ENCODE results near the gene PHC2. TPM values are rescaled to one million over a fixed set of nuclear protein-coding genes. Genes with fewer than 3 reads are reported as not detected.

PHC2 gene
- total RNA-seq, 1 donor from 2014 or later = 105 TPM

DNA sequence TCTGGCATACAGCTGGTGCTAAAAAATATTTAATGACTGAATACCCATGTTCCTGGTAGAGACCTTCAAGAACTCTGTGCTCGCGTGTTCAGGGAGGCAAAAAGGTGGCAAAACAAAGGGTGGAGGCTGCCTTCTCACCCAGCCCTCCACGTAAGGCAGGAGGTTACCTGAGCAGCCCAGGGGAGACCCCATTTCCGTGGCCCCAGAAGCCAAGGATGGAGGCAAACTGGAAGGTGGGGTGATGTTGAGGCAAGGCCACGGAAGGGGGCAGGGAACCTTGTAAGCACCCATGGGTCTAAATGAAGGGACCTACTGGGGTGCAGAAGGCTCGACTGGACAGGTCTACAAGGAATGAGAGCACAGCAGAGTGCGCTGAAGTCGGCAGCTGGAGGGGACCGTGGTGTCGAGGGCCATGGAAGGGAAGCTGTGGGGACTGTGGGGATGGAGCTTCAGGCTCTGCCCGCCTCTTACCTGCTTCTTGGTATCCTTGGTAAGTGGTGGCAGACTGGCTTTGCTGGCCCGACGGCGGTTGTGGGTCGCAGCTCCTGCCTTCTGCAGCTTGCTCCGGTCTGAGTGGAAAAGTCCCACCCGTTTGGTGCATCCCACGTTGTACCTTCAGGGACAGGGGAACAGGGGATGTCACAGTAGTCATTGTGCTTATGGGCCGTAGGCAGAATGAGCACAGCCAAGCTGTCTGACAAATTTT lies 101.1 kb downstream of the PHC2 start:
- intact Hi-C loops (cut with DNase I) = no loop called here
- Histone ChIP-seq H3K27me3 (ENCODE audit: low read depth) (no peaks in the 10 kb centered on the region), H3K36me3 (peaks cover 100% of the 10 kb centered on the region), H3K27ac (no peak overlapping the region), H3K9me3 (no peaks in the 10 kb centered on the region), H3K4me1 (peaks cover 69% of the 10 kb centered on the region), H3K4me3 (no peak overlapping the region)
- DNase-seq (peak; percentile 28), ATAC-seq (no peak)
- TF ChIP-seq, protein P1, sequence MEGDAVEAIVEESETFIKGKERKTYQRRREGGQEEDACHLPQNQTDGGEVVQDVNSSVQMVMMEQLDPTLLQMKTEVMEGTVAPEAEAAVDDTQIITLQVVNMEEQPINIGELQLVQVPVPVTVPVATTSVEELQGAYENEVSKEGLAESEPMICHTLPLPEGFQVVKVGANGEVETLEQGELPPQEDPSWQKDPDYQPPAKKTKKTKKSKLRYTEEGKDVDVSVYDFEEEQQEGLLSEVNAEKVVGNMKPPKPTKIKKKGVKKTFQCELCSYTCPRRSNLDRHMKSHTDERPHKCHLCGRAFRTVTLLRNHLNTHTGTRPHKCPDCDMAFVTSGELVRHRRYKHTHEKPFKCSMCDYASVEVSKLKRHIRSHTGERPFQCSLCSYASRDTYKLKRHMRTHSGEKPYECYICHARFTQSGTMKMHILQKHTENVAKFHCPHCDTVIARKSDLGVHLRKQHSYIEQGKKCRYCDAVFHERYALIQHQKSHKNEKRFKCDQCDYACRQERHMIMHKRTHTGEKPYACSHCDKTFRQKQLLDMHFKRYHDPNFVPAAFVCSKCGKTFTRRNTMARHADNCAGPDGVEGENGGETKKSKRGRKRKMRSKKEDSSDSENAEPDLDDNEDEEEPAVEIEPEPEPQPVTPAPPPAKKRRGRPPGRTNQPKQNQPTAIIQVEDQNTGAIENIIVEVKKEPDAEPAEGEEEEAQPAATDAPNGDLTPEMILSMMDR (IDR thresholded peaks at IDR 0.05) = no peak

DNA sequence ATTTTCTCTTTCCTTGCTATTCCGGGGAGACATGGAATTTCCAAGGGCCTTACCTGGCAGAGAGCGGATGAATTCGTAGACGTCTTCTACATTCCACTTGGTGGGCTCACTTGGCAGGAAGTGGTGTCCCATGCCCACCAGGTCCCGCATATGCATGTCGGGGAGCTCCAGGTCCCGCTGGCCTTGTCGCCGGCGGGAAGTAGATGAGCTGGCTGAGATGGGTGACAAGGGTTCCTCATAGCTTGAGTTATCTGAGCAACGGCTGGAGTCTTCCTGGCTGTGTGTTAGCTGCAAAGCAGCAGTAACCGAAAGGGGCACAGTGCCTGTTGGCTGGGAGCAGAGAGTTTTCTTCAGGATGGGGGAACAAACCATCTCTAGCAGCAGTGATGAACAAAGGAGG lies 102.1 kb downstream of the PHC2 start:
- H3K27ac ChIP-seq = peak overlapping the region; percentile 10
- intact Hi-C loops (cut with DNase I) = no loop called here
- H3K4me1 ChIP-seq = peaks cover 60% of the 10 kb centered on the region
- no peaks in the 10 kb centered on the region for H3K9me3 ChIP-seq
- TF ChIP-seq, protein P1 (IDR thresholded peaks at IDR 0.05) = no peak
- peaks cover 100% of the 10 kb centered on the region for H3K36me3 ChIP-seq
- H3K4me3 ChIP-seq = no peak overlapping the region
- no peaks in the 10 kb centered on the region for H3K27me3 ChIP-seq (ENCODE audit: low read depth)
- peak; percentile 16 for DNase-seq
- ATAC-seq = no peak

DNA sequence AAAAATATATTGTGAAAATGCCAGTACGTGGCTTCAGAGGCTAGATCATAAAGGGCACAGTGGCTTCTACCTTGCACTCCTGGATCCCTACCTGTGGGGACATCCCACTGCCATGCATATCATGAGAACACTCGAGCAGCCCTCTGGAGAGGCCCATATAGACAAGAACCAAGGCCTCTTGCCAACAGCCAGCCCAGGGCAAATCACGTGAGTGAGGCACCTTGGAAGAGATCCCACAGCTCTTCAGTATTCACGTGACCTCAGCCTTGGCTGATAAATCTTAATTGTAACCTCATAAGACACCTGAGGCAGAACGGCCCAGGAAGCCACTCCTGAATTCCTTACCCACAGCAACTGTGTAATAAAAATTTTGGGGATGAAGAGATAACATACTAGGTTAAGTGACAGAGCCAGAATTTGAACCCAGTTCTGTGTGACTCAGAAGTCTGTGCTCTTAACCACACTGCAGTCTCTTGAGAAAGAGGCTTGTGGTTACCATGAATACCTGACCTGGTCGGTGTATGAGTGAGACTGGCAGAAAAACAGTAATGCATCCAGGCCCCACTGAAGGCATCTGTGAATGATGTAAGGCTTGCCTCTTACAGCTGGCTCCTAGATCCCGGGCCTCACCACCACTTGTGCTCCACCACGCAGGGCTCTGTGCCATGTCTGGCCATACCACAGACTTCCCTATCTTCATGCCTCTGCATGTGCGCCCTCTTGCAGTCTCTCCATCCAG lies 103.1 kb downstream of the PHC2 start:
- Histone ChIP-seq H3K9me3 (no peaks in the 10 kb centered on the region), H3K4me1 (peaks cover 49% of the 10 kb centered on the region), H3K27me3 (ENCODE audit: low read depth) (no peaks in the 10 kb centered on the region), H3K36me3 (peaks cover 100% of the 10 kb centered on the region), H3K27ac (peak overlapping the region; percentile 25), H3K4me3 (no peak overlapping the region)
- TF ChIP-seq, protein P1 (IDR thresholded peaks at IDR 0.05) = no peak
- intact Hi-C loops (cut with DNase I) = no loop called here
- DNase-seq = peak; percentile 76
- peak; percentile 73 to 77 for ATAC-seq

DNA sequence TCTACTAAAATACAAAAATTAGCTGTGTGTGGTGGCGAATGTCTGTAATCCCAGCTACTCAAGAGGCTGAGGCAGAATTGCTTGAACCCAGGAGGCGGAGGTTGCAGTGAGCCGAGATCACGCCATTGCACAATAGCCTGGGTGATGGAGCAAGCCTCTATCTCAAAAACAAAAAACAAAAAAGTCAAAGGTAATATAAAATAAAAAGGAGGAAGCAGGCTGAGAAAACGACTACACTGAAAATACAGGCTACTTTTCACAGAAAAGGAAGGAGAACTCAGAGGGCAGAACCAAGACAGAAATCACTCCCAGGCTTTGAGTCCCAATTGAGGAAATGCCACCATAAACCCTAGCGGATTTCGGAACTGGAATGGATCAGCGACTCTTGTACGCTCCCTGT lies 104.1 kb downstream of the PHC2 start:
- Histone ChIP-seq H3K36me3 (peaks cover 98% of the 10 kb centered on the region), H3K4me1 (peaks cover 39% of the 10 kb centered on the region), H3K27ac (no peak overlapping the region), H3K4me3 (no peak overlapping the region), H3K27me3 (ENCODE audit: low read depth) (no peaks in the 10 kb centered on the region), H3K9me3 (no peaks in the 10 kb centered on the region)
- intact Hi-C loops (cut with DNase I) = no loop called here
- TF ChIP-seq, protein P1 (IDR thresholded peaks at IDR 0.05) = no peak
- DNase-seq = peak; percentile 71
- peak; percentile 22 to 23 for ATAC-seq

DNA sequence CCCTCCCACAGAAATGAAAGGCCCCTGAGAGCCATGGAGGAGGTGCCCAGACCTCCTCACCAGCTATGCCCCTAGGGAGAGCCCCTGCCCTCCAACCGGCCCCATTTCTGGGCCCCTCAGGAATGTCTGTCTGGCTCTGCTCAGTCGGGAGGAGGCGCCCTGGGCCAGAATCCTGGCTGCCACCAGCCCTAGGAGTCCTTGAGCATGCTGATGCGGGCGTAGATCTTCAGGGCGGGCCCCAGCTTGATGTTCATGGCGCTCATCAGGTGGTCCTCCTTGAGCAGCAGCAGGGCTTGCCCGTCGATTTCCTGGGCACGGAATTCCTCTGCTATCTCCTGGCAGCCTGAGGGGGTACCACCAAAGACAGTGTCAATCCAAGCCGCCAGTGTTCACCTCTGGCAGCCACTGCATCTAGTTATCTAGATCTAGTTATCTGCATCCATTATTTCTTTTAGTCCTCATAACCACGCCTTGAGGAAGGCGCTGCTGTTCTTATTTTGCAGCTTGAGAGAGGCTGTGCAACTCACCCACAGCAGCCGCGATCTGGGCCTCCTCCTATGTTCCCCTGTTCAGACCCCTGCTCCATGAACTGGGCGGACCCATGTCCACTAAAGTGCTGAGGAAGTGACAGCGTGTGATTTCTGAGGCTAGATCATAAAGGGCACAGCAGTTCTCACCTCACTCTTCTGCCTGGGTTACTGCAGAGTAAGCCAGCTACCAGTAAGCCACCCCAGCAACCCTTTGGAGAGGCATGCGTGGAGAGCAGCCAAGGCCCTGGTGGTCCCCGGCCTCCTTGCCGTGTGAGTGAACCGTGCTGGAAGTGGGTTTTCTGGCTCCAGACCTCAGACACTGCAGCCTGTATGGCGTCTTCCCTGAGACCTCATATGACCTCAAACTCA lies 106.0 kb downstream of the PHC2 start:
- Histone ChIP-seq H3K36me3 (peaks cover 79% of the 10 kb centered on the region), H3K27ac (peak overlapping the region; percentile 36), H3K27me3 (ENCODE audit: low read depth) (no peaks in the 10 kb centered on the region), H3K4me1 (peaks cover 29% of the 10 kb centered on the region), H3K9me3 (no peaks in the 10 kb centered on the region), H3K4me3 (no peak overlapping the region)
- intact Hi-C loops (cut with DNase I) = no loop called here
- TF ChIP-seq, protein P1 (IDR thresholded peaks at IDR 0.05) = no peak
- ATAC-seq = no peak
- DNase-seq = no peak
